Measurements from ENCODE around the gene KMT2D.
A peak's percentile ranks its signal among the peaks of the same experiment; 100 is the strongest.

Gene KMT2D

GRCh38 chr12:49098703-49099102, 38.1 kb upstream of the KMT2D start:
- H3K4me3 ChIP-seq (ENCODE audit: low read length), result no peak overlapping the region
- no peak for DNase-seq (ENCODE audit: low read depth)
- no peak for TF ChIP-seq CTCF (IDR thresholded peaks at IDR 0.05; ENCODE audit: insufficient read depth, low read depth, low read length, missing control alignments)

- peak; percentile 81 for TF ChIP-seq CTCF (IDR thresholded peaks at IDR 0.05; ENCODE audit: insufficient read depth, low read depth, low read length, missing control alignments)
- peak; percentile 47 for DNase-seq (ENCODE audit: low read depth)
- H3K4me3 ChIP-seq (ENCODE audit: low read length), result no peak overlapping the region
Observed at GRCh38 chr12:49098035-49098451, 37.4 kb upstream of the KMT2D start.

GRCh38 chr12:49097381-49097780, 36.8 kb upstream of the KMT2D start:
- TF ChIP-seq CTCF (IDR thresholded peaks at IDR 0.05; ENCODE audit: insufficient read depth, low read depth, low read length, missing control alignments), result no peak
- H3K4me3 ChIP-seq (ENCODE audit: low read length), result no peak overlapping the region
- no peak for DNase-seq (ENCODE audit: low read depth)

- no peak for DNase-seq (ENCODE audit: low read depth)
- no peak for TF ChIP-seq CTCF (IDR thresholded peaks at IDR 0.05; ENCODE audit: insufficient read depth, low read depth, low read length, missing control alignments)
- H3K4me3 ChIP-seq (ENCODE audit: low read length), result no peak overlapping the region
Observed at GRCh38 chr12:49094975-49095365, 34.4 kb upstream of the KMT2D start.

- no peak for TF ChIP-seq CTCF (IDR thresholded peaks at IDR 0.05; ENCODE audit: insufficient read depth, low read depth, low read length, missing control alignments)
- DNase-seq (ENCODE audit: low read depth), result no peak
- no peak within 1 kb of the TSS for H3K4me3 ChIP-seq (ENCODE audit: low read length)
Observed at GRCh38 chr12:49094160-49094974, 33.8 kb upstream of the KMT2D start, which contains the start of gene DHH. Gene DHH, minus strand, starts transcription at chr12:49094801. Its CDS starts 289 bp downstream, at chr12:49094512.

- no peak overlapping the region for H3K4me3 ChIP-seq (ENCODE audit: low read length)
- no peak for DNase-seq (ENCODE audit: low read depth)
- TF ChIP-seq CTCF (IDR thresholded peaks at IDR 0.05; ENCODE audit: insufficient read depth, low read depth, low read length, missing control alignments), result no peak
Observed at GRCh38 chr12:49093792-49094159, 33.2 kb upstream of the KMT2D start.

Data from epithelial cell of esophagus (primary cell).